Kidney tubule cell (primary cell): ENCODE data around the gene LTB4R2.

Source experiments
- DNase-seq: peaks from one replicate; pipeline ENCODE4 v3.0.0-alpha.2; 2018; ENCODE audit warnings: low spot score

The LTB4R2 gene

DNA sequence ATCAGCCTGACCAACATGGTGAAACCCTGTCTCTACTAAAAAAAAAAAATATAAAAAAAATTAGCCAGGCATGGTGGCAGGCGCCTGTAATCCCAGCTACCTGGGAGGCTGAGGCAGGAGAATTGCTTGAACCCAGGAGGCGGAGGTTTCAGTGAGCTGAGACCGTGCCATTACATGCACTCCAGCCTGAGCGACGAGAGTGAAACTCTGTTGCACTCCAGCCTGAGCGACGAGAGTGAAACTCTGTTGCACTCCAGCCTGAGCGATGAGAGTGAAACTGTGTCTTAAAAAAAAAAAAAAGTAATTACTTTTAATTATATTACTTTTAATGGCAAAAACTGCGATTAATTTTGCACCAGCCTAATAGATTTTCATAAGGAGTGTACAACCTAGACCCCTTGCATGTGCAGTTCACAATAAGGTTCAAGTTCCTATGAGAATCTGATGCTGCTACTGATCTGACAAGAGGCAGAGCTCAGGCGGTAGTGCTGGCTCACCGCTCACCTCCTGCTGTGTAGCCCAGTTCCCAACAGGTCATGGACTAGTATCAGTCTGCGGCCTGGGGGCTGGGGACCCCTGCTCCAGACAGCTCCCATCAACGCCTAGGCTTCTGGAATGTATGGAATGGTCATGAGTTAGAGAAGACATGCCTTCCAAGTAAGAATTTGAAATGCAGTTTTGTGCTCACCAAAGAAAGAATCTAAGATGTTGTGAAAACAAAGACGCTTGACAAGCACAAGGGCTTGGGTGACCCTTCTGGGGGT is 11.5 kb downstream of the LTB4R2 start:
- DNase-seq: no peak

DNA sequence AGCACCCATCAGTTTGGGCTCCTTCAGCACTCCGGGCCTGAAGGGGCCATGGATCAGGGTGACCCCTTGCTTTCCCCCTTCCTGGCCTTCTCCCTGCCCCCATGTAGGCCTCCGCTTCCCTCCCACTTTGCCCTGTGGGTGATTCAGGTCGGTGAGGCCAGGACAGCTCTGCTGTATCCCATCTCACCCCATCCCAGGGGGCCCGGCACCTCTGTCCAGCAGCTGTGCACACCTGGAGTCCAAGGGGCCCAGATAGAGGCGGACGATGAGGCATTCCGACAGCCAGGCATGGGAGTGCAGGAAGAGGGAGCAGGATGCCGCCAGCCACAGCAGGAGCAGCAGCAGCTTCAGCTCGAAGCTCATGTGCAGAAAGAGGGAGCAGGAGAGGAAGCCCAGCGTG is 12.7 kb downstream of the LTB4R2 start:
- DNase-seq: no peak

- DNase-seq: no peak
Measured at GRCh38 chr14:24323341-24323740, 13.4 kb downstream of the LTB4R2 start.

DNA sequence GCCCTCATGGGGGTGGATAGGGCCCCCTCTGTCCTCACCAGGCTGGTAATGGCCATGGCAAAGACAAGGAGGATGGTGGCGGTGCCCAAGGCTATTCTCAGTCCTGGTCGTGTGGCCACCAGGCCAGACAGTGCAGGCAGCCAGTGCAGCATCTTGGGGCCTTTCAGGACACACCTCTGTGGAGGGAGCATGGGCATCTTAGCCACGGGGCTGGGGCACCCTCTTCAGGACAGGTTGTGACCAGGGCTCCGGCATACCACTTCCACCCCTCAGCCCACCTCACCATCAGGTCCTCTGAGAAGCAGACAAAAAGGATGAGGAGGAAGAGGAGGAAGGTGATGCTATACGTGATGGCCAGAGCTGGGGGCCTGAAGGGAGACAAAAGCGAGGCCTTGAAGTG is 14.1 kb downstream of the LTB4R2 start:
- no peak for DNase-seq

DNA sequence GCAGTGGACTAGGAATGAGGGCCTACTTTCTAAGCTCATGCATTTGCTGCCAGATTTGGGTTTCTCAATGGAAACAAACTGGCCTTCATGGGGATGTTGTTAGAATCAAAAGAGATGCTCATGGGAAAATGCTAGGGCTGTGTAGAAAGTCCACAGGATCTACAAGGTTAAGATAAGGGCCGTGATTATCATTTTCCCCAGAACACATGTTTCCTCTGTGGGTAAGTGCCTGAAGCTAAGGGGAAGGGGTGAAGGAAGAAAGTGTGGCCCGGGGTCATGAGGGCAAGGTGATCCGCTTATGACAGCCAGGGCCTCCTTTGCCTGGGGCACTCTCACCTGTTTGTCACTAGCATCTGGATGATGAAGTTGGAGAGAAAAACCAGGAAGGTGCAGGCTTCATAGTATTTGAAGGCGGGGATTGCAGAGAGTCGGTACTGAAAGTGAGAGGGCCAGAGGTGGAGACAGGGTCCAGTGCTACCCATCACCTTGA is 15.1 kb downstream of the LTB4R2 start:
- DNase-seq: no peak

- DNase-seq: no peak
Measured at GRCh38 chr14:24325963-24326362, 16.0 kb downstream of the LTB4R2 start.

DNA sequence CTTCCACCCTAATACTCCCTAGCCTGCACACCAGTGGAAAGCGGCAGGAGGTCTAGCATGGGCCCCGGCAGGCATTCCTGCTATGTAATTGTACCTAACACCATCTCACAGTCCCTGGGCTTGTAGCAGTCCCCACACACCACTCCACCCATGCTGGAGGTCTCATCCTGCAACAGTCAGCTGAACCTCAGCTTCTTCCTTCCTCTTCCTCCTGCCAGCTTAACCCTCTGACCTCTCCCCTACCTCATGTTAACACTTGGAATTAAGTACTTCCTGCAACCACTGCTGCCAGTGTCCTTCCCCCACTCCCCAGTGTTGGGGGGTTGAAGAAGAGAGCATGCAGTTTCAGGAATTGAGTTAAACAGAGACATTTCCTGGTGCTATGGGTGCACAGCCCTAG is 17.4 kb downstream of the LTB4R2 start:
- no peak for DNase-seq

DNA sequence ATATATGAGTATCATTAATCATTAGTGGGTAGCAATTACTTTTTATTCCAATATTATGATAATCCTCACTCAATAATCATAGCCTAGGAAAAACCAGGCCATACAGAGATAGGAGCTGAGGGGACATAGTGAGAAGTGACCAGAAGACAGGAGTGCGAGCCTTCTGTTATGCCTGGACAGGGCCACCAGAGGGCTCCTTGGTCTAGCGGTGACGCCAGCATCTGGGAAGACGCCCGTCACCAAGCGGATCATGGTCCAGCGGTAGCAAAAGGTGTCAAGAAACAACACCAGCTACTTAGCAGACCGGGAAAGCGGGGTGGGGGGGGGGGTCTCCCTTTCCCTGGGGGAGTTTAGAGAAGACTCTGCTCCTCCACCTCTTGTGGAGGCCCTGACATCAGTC is 18.0 kb downstream of the LTB4R2 start:
- DNase-seq: peak; percentile 27

DNA sequence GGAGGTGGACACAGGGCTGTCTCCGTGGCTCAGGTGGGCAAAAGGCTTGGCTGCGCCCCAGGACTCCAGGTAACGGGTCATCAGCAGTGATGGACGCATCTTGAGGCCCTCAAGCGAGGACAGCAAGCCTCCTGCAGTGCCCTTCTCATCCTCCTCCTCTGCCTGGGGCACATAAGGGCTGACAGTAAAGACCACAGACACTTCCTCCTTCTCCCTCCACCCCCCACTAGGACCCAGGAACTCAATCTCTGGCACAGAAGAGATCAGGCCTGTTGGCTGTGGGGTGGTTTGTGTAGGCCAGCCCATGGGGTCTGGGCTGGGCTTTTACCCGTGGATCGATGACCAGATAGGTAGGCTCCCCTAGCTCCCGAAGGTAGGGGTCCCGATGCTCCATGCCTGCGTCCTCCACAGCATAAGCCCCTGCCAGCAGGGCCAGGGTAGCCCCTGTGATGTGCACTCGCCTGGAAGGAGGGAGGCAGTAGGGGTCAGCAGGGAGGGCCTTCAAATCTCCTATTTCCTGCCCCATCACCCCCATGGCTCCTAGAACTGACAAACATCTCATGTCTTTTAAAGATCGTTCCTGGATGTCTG is 19.2 kb downstream of the LTB4R2 start:
- DNase-seq: no peak

DNA sequence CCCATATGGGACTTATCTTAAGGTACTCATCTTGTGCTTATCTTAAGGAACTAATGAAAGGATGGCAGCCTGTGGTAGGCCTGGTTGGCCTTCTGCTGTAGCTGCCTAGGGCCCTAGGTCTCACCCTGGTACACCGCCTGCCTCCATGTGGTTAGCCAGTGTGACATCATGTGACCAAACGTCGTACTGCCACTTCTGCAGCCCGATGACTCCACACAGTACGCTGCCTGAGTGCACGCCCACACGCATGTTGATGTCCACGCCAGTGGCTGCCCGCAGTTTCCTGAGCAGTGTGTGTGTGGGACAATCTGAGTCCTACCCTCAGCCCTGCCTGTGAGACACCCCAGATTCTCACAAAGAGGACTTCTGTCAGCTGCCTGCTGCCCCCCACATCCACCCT is 19.8 kb downstream of the LTB4R2 start:
- no peak for DNase-seq

DNA sequence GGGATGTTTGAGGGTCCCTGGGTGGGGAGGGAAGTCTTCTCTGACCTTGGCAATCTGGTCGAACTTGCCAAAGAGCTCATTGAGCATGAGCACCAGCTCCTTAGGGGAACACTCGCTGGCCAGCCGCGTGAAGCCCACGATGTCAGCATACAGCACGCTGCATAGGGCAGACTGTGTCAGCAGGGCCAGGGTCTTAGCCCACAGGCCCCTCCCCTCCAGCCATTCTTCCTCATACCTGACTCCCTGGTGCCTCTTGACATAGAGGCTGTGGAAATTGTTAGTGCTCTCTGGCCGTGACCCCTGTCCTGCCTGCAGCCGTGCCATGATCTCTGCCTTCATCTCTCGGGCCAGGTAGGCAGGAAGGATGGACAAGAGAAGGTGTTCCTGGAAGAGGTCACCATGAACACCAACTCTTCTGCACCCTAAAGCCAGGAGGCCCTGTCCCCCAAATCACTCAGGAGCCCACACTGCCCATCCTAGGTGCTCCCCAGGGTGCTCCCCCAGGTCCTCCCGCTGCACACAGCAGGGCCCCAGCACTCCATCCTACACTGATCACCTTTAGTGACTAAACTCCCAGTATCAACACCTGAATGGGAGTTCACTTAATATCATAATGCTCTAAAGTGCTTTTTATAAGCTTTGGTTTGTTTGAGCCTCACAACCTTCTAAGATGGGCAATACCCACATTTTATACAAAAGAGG is 21.2 kb downstream of the LTB4R2 start:
- DNase-seq: no peak

- no peak for DNase-seq
Measured at GRCh38 chr14:24331731-24332267, 21.9 kb downstream of the LTB4R2 start.

- DNase-seq: peak; percentile 77
Measured at GRCh38 chr14:24332268-24332993, 22.5 kb downstream of the LTB4R2 start.

GRCh38 chr14:24334431-24335291 is 24.7 kb downstream of the LTB4R2 start, which contains the start of gene ADCY4:
ADCY4 (minus strand) TSS chr14:24335071; CDS start chr14:24334652, 419 bp downstream.
- no peak for DNase-seq

DNA sequence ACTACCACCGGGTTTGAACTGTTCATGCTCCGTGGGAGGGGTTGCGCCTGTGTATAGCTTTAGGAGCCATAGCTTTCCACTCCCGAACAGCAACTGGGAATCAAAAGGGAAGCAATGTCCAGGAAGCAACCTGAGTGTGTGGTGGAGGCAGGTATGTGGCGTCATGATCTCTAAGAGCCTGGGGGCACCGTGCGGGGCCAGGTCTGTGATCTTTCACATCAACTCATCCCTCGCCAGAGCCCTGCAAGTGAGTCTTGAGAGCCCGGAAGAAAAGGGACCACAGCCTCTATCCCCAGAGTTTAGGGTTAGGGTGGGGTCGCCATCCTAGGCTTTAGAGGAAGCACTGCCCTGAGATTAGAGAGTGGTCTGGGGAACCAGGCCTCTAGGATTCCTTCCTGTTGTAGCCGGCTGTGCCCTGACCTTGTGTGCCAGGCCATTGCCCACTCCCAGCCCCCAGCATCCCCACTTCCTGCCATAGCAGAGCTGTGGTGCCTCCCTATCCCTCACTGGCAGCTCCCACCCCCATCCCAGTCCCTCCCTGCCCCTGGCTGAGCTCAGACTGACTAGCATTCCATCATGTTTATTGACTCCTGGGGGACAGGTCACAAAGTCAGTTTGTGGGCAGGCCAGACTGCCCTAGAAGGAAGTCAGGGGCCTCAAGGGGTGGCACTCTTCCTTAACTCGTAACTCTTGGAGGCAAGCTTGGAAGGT is 25.7 kb downstream of the LTB4R2 start:
- DNase-seq: no peak

- no peak for DNase-seq
Measured at GRCh38 chr14:24337144-24337823, 27.3 kb downstream of the LTB4R2 start.

DNA sequence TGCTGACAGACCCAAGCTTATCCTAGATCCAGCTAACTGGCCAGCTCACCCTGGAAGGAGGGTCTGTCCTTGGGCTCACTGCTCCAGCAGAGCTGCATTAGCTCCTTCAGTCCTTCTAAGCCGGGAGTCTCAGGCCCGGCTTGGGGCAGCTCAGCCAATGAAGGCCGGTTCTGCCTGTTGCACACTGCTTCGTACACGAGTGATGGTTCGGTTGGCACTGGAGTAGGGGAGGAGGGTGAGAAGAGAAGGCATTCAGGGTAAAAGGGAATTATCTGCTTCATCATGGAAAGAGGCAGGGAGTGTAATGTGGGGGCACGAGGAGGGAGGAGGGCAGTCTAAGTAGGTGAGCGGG is 27.9 kb downstream of the LTB4R2 start:
- no peak for DNase-seq

GRCh38 chr14:24338843-24339242 is 28.9 kb downstream of the LTB4R2 start:
- no peak for DNase-seq

GRCh38 chr14:24339284-24340151 is 29.6 kb downstream of the LTB4R2 start, which contains the start of gene RIPK3:
RIPK3 (minus strand) TSS chr14:24339991; CDS start chr14:24339826, 165 bp downstream.
- DNase-seq: peak; percentile 36
